ENCODE results near the gene YWHAG.
"Not testable (repeated sequence)": the region's sequence is repeated elsewhere in the genome, so short reads cannot be mapped to it uniquely, and the experiment has no call there.

Gene YWHAG

GRCh38 chr7:76351372-76351771, 7.4 kb downstream of the YWHAG start:
- in situ Hi-C loops (cut with HindIII; ENCODE audit: low sequenced_read_pairs): no loop called here

- in situ Hi-C loops (cut with HindIII; ENCODE audit: low sequenced_read_pairs): no loop called here
These were observed 9.4 kb downstream of the YWHAG start for GRCh38 chr7:76349313-76349885.

GRCh38 chr7:76347710-76348109, 11.1 kb downstream of the YWHAG start:
- in situ Hi-C loops (cut with HindIII; ENCODE audit: low sequenced_read_pairs): no loop called here

- in situ Hi-C loops (cut with HindIII; ENCODE audit: low sequenced_read_pairs): no loop called here
These were observed 12.0 kb downstream of the YWHAG start for GRCh38 chr7:76346778-76347177.

- in situ Hi-C loops (cut with HindIII; ENCODE audit: low sequenced_read_pairs): no loop called here
These were observed 12.7 kb downstream of the YWHAG start for GRCh38 chr7:76346097-76346496.

GRCh38 chr7:76343931-76344321, 14.9 kb downstream of the YWHAG start:
- in situ Hi-C loops (cut with HindIII; ENCODE audit: low sequenced_read_pairs): no loop called here

- in situ Hi-C loops (cut with HindIII; ENCODE audit: low sequenced_read_pairs): no loop called here
These were observed 15.4 kb downstream of the YWHAG start for GRCh38 chr7:76343294-76343930.

- in situ Hi-C loops (cut with HindIII; ENCODE audit: low sequenced_read_pairs): no loop called here
These were observed 16.6 kb downstream of the YWHAG start for GRCh38 chr7:76342222-76342621.

GRCh38 chr7:76340617-76341131, 18.1 kb downstream of the YWHAG start:
- in situ Hi-C loops (cut with HindIII; ENCODE audit: low sequenced_read_pairs): no loop called here

GRCh38 chr7:76338298-76339084, 20.3 kb downstream of the YWHAG start:
- in situ Hi-C loops (cut with HindIII; ENCODE audit: low sequenced_read_pairs): no loop called here

- in situ Hi-C loops (cut with HindIII; ENCODE audit: low sequenced_read_pairs): no loop called here
These were observed 21.6 kb downstream of the YWHAG start for GRCh38 chr7:76337147-76337546.

- in situ Hi-C loops (cut with HindIII; ENCODE audit: low sequenced_read_pairs): no loop called here
These were observed 22.7 kb downstream of the YWHAG start for GRCh38 chr7:76336094-76336493.

GRCh38 chr7:76335417-76335816, 23.4 kb downstream of the YWHAG start:
- in situ Hi-C loops (cut with HindIII; ENCODE audit: low sequenced_read_pairs): not testable (repeated sequence)

- in situ Hi-C loops (cut with HindIII; ENCODE audit: low sequenced_read_pairs): no loop called here
These were observed 24.3 kb downstream of the YWHAG start for GRCh38 chr7:76334320-76334967.

GRCh38 chr7:76333511-76334101, 25.2 kb downstream of the YWHAG start:
- in situ Hi-C loops (cut with HindIII; ENCODE audit: low sequenced_read_pairs): no loop called here

- in situ Hi-C loops (cut with HindIII; ENCODE audit: low sequenced_read_pairs): no loop called here
These were observed 26.7 kb downstream of the YWHAG start for GRCh38 chr7:76332078-76332477.

GRCh38 chr7:76330673-76331072, 28.1 kb downstream of the YWHAG start:
- in situ Hi-C loops (cut with HindIII; ENCODE audit: low sequenced_read_pairs): no loop called here

GRCh38 chr7:76330261-76330660, 28.5 kb downstream of the YWHAG start:
- in situ Hi-C loops (cut with HindIII; ENCODE audit: low sequenced_read_pairs): no loop called here

- in situ Hi-C loops (cut with HindIII; ENCODE audit: low sequenced_read_pairs): loop anchor here (10.0 kb wide), 1 partner anchor 95 kb away; the partner anchor contains the start of gene ZP3
These were observed 29.3 kb downstream of the YWHAG start for GRCh38 chr7:76329479-76329878.

- in situ Hi-C loops (cut with HindIII; ENCODE audit: low sequenced_read_pairs): loop anchor here (10.0 kb wide), 1 partner anchor 96 kb away; the partner anchor contains the start of gene ZP3
These were observed 30.4 kb downstream of the YWHAG start for GRCh38 chr7:76328389-76328788.

- in situ Hi-C loops (cut with HindIII; ENCODE audit: low sequenced_read_pairs): loop anchor here (10.0 kb wide), 1 partner anchor 97 kb away; the partner anchor contains the start of gene ZP3
These were observed 31.2 kb downstream of the YWHAG start for GRCh38 chr7:76327610-76328009.

Data from DLD1 (cell line).